H1 (cell line): Measurements from ENCODE around the gene PDK3. TPM values are rescaled to one million over a fixed set of nuclear protein-coding genes. Genes with fewer than 3 reads are reported as not detected.
A peak's percentile ranks its signal among the peaks of the same experiment; 100 is the strongest.

Experiments
- CTCF ChIA-PET: fragments of 300-600 bp; sonication (Branson Sonifier 250); formaldehyde crosslinking; loops from one replicate; lab custom pipeline; 2021; ENCODE audit not compliant: partially characterized antibody; lab: Charles Lee
- POLR2A ChIA-PET: fragments of 300-600 bp; sonication (Branson Sonifier 250); formaldehyde crosslinking; loops from one replicate; lab custom pipeline; 2021; ENCODE audit warnings: inconsistent platforms; ENCODE audit not compliant: partially characterized antibody; lab: Charles Lee
- DNase-seq, 2 experiments: peaks; one replicate each; pipeline versions ENCODE4 v3.0.0 to v3.0.0-alpha.2; 2010 to 2022; ENCODE audit warnings: low spot score in 2 of 2, low read depth in 1 of 2, mixed read lengths in 1 of 2
- FAIRE-seq: peaks from 2 replicates; lab custom pipeline; 2011; peaks lifted over from hg19 to GRCh38; lab: Jason Lieb, UNC
- H2AFZ ChIP-seq: 2 replicates; pipeline ENCODE4 v1.8.1; 2012; ENCODE audit warnings: low read length, inconsistent platforms
- H2AK5ac ChIP-seq: 2 replicates; pipeline ENCODE4 v1.6.1; 2013; ENCODE audit warnings: low read depth, low read length
- H2BK120ac ChIP-seq: replicated peaks from 2 replicates; pipeline ENCODE3; 2013; ENCODE audit warnings: low read depth, low read length, inconsistent platforms
- H2BK12ac ChIP-seq: 2 replicates; pipeline ENCODE4 v1.6.1; 2013; ENCODE audit warnings: low read depth, low read length
- H2BK15ac ChIP-seq: 2 replicates; pipeline ENCODE4 v1.6.1; 2013; ENCODE audit warnings: low read length
- H2BK20ac ChIP-seq: 2 replicates; pipeline ENCODE4 v1.6.1; 2013; ENCODE audit warnings: low read length
- H2BK5ac ChIP-seq: 2 replicates; pipeline ENCODE4 v1.6.1; 2013; ENCODE audit warnings: low read depth, low read length
- H3K14ac ChIP-seq: 2 replicates; pipeline ENCODE4 v1.6.1; 2013; ENCODE audit warnings: inconsistent platforms; ENCODE audit not compliant: insufficient read length
- H3K18ac ChIP-seq: 2 replicates; pipeline ENCODE4 v1.6.1; 2013; ENCODE audit warnings: low read length; ENCODE audit errors: extremely low read depth
- H3K23ac ChIP-seq: 2 replicates; pipeline ENCODE4 v1.6.1; 2013; ENCODE audit warnings: inconsistent platforms; ENCODE audit not compliant: insufficient read length
- H3K23me2 ChIP-seq: 2 replicates; pipeline ENCODE4 v1.6.1; 2013; ENCODE audit warnings: low read depth, low read length
- H3K27ac ChIP-seq: 2 replicates; pipeline ENCODE4 v1.6.1; 2011; ENCODE audit warnings: low read depth, low read length, inconsistent platforms
- H3K27me3 ChIP-seq, 4 experiments: replicated peaks in 1 of 4; 1 replicate in 1 of 4; 2 replicates in 3 of 4; pipeline versions ENCODE4 v1.6.1 to v1.8.1; 2011 to 2013; ENCODE audit warnings: low read length in 3 of 4, mild to moderate bottlenecking in 3 of 4, inconsistent platforms in 2 of 4, mixed read lengths in 2 of 4, moderate library complexity in 1 of 4; ENCODE audit not compliant: control insufficient read depth in 3 of 4, insufficient read depth in 3 of 4; ENCODE audit errors: extremely low read depth in 1 of 4
- H3K36me3 ChIP-seq, 4 experiments: 2 replicates each; pipeline versions ENCODE4 v1.6.1 to v1.8.1; 2011 to 2013; ENCODE audit warnings: mild to moderate bottlenecking in 4 of 4, low read length in 3 of 4, moderate library complexity in 2 of 4, control low read depth in 1 of 4, inconsistent platforms in 1 of 4; ENCODE audit not compliant: insufficient read depth in 4 of 4, control insufficient read depth in 2 of 4
- H3K4ac ChIP-seq: replicated peaks from 2 replicates; pipeline ENCODE3; 2013; ENCODE audit warnings: low read length, low read depth, mixed read lengths, inconsistent platforms; ENCODE audit not compliant: insufficient read length
- H3K4me1 ChIP-seq, 4 experiments: replicated peaks in 1 of 4; 1 replicate in 1 of 4; 2 replicates in 3 of 4; pipeline versions ENCODE4 v1.6.1 to v1.8.1; 2011 to 2013; ENCODE audit warnings: low read length in 3 of 4, inconsistent platforms in 2 of 4, mixed read lengths in 1 of 4; ENCODE audit not compliant: insufficient read depth in 4 of 4, control insufficient read depth in 3 of 4
- H3K4me2 ChIP-seq, 2 experiments: 2 replicates each; pipeline versions ENCODE4 v1.6.1 to v1.8.1; 2011 to 2013; ENCODE audit warnings: low read depth in 2 of 2, low read length in 2 of 2, control low read depth in 1 of 2, inconsistent platforms in 1 of 2, mild to moderate bottlenecking in 1 of 2; ENCODE audit not compliant: insufficient read depth in 1 of 2
- H3K4me3 ChIP-seq, 4 experiments: fragments of 200-600, 300-600 bp in 1 of 4; sonication (generic), shearing (Covaris generic), sonication (Bioruptor Twin) in 1 of 4; 2 replicates each; pipeline versions ENCODE4 v1.5.1 to v1.8.1; 2011 to 2016; ENCODE audit warnings: low read length in 4 of 4, low read depth in 3 of 4, control low read depth in 2 of 4, inconsistent platforms in 2 of 4, mild to moderate bottlenecking in 2 of 4, mixed read lengths in 1 of 4, moderate library complexity in 1 of 4; ENCODE audit not compliant: insufficient read depth in 2 of 4; ENCODE audit errors: extremely low read depth in 1 of 4
- H3K56ac ChIP-seq: replicated peaks from 2 replicates; pipeline ENCODE3; 2013; ENCODE audit warnings: low read depth, mild to moderate bottlenecking, mixed read lengths, low read length, inconsistent platforms; ENCODE audit not compliant: insufficient read length
- H3K79me1 ChIP-seq: 2 replicates; pipeline ENCODE4 v1.6.1; 2013; ENCODE audit warnings: low read depth, low read length, control low read depth
- H3K79me2 ChIP-seq, 2 experiments: 2 replicates each; pipeline versions ENCODE4 v1.6.1 to v1.8.1; 2012 to 2013; ENCODE audit warnings: low read length in 2 of 2, mild to moderate bottlenecking in 2 of 2, inconsistent platforms in 1 of 2; ENCODE audit not compliant: insufficient read depth in 2 of 2, control insufficient read depth in 1 of 2
- H3K9ac ChIP-seq, 4 experiments: replicated peaks in 1 of 4; 1 replicate in 1 of 4; 2 replicates in 3 of 4; pipeline versions ENCODE4 v1.6.1 to v1.8.1; 2011 to 2013; ENCODE audit warnings: low read depth in 3 of 4, low read length in 3 of 4, control low read depth in 2 of 4, mild to moderate bottlenecking in 2 of 4, moderate library complexity in 2 of 4, inconsistent platforms in 1 of 4; ENCODE audit errors: extremely low read depth in 1 of 4
- H3K9me3 ChIP-seq, 2 experiments: 2 replicates each; pipeline versions ENCODE4 v1.6.1 to v1.8.1; 2012 to 2013; ENCODE audit warnings: mild to moderate bottlenecking in 2 of 2, moderate library complexity in 2 of 2, control low read depth in 1 of 2, inconsistent platforms in 1 of 2, low read depth in 1 of 2, low read length in 1 of 2, mixed read lengths in 1 of 2; ENCODE audit not compliant: insufficient read depth in 2 of 2
- H4K20me1 ChIP-seq, 2 experiments: replicated peaks in 1 of 2; 2 replicates each; pipeline versions ENCODE3 to v1.8.1; 2011 to 2013; ENCODE audit warnings: inconsistent platforms in 2 of 2, low read length in 2 of 2, mild to moderate bottlenecking in 1 of 2; ENCODE audit not compliant: insufficient read depth in 2 of 2, control insufficient read depth in 1 of 2
- H4K5ac ChIP-seq: 2 replicates; pipeline ENCODE4 v1.6.1; 2013; ENCODE audit warnings: low read length, low read depth, mixed read lengths, inconsistent platforms; ENCODE audit not compliant: insufficient read length
- H4K8ac ChIP-seq: 2 replicates; pipeline ENCODE4 v1.8.0; 2013; ENCODE audit warnings: mild to moderate bottlenecking, moderate library complexity, low read length, inconsistent platforms; ENCODE audit not compliant: insufficient read depth; ENCODE audit errors: extremely low read depth
- H4K91ac ChIP-seq: replicated peaks from 2 replicates; pipeline ENCODE3; 2013; ENCODE audit warnings: low read length, mixed read lengths, inconsistent platforms; ENCODE audit not compliant: insufficient read length
- ASH2L ChIP-seq: fragments of 200-600, 300-600 bp; sonication (generic); IDR thresholded peaks from one replicate; pipeline ENCODE4 v1.7.1; 2017; ENCODE audit warnings: low read length
- CREB1 ChIP-seq: IDR thresholded peaks from 2 replicates; pipeline ENCODE4 v1.6.1; 2012; ENCODE audit warnings: inconsistent platforms
- CTCF ChIP-seq, 3 experiments: IDR thresholded peaks; 1 replicate in 2 of 3; 2 replicates in 1 of 3; pipeline versions ENCODE4 v1.5.1 to v1.6.1; 2011; ENCODE audit warnings: low read length in 3 of 3, mild to moderate bottlenecking in 3 of 3, inconsistent platforms in 2 of 3, low read depth in 1 of 3, moderate library complexity in 1 of 3; ENCODE audit not compliant: insufficient read depth in 1 of 3; ENCODE audit errors: control extremely low read depth in 1 of 3
- NANOG ChIP-seq: IDR thresholded peaks from 2 replicates; pipeline ENCODE4 v1.6.1; 2011; ENCODE audit warnings: low read length, low read depth, mild to moderate bottlenecking, inconsistent platforms; ENCODE audit not compliant: insufficient read depth, poor library complexity, severe bottlenecking
- RAD21 ChIP-seq, 2 experiments: IDR thresholded peaks in 1 of 2; conservative IDR thresholded peaks in 1 of 2; 2 replicates each; pipeline ENCODE4 v1.6.1; 2011; ENCODE audit warnings: low read depth in 2 of 2, low read length in 2 of 2, improper control_type of control experiment in 1 of 2, inconsistent platforms in 1 of 2, mild to moderate bottlenecking in 1 of 2, moderate library complexity in 1 of 2
- SP1 ChIP-seq: IDR thresholded peaks from 2 replicates; pipeline ENCODE4 v1.6.1; 2011; ENCODE audit warnings: low read depth, low read length
- WGBS, 2 experiments: shearing (Covaris generic) in 1 of 2; methylation state at CpG; one replicate each; pipeline versions ENCODE4 v1.1.6 to v1.1.7; 2013 to 2015; ENCODE audit warnings: low lambda C conversion rate in 2 of 2, mixed read lengths in 2 of 2, inconsistent platforms in 1 of 2, low coverage in 1 of 2, missing lambda C conversion rate in 1 of 2; ENCODE audit not compliant: insufficient replicate concordance in 2 of 2, insufficient coverage in 1 of 2, insufficient read length in 1 of 2; ENCODE audit errors: extremely low coverage in 1 of 2, missing lambda C conversion rate in 1 of 2; 5-methylcytosine and 5-hydroxymethylcytosine counted together
- polyA plus RNA-seq, 7 experiments: library from polyadenylated mRNA; depleted of rRNA in 3 of 7; stranded (reverse) in 5 of 7; unstranded in 2 of 7; fragments of >200 nt in 5 of 7; fragments of 200-250 nt in 2 of 7; gene quantifications; 1 replicate in 5 of 7; 2 replicates in 1 of 7; 4 replicates in 1 of 7; pipeline versions ENCODE4 v1.2.1 to v1.2.3, GENCODE V29; 2011 to 2013; ENCODE audit warnings: missing spikeins in 2 of 7, mixed read lengths in 2 of 7
- total RNA-seq: library from RNA; stranded (reverse); fragmentation: NEBNext Ultra II Directional; extraction: Animal tissue kit (Norgen Biotek cat#: 25700); gene quantifications from 2 replicates; pipeline ENCODE4 v1.2.1, GENCODE V29; 2021

The PDK3 gene
- total and polyA plus RNA-seq, 2 of the 8 experiments (the other 6 are each of a cell fraction or from before 2014, with no cell fraction given) = 22.5 to 25.5 TPM

- Histone ChIP-seq H3K23me2 (no peaks in the 10 kb centered on the region), H2BK20ac (no peak overlapping the region), H3K4ac (no peak overlapping the region), H4K91ac (no peak overlapping the region), H2AFZ (no peak overlapping the region), H3K27ac (no peak overlapping the region), H3K14ac (no peak overlapping the region), H3K9me3 (no peaks in the 10 kb centered on the region), H3K4me2 (no peak overlapping the region), H4K20me1 (no peaks in the 10 kb centered on the region), H2BK12ac (no peak overlapping the region), H3K36me3 (peaks cover 0 to 4% (median under 1%) of the 10 kb centered on the region in 4 experiments; a peak in 2 of 8 replicates), H2AK5ac (no peak overlapping the region), H4K8ac (no peak overlapping the region), H3K9ac (no peak overlapping the region), H3K79me2 (no peaks in the 10 kb centered on the region), H3K27me3 (no peaks in the 10 kb centered on the region), H2BK5ac (no peak overlapping the region), H3K23ac (no peak overlapping the region), H3K56ac (no peak overlapping the region), H3K4me3 (no peak overlapping the region), H3K4me1 (peaks cover 0 to 9% (median 3%) of the 10 kb centered on the region in 4 experiments; a peak in 6 of 7 replicates), H2BK120ac (no peak overlapping the region), H2BK15ac (no peak overlapping the region), H3K79me1 (no peaks in the 10 kb centered on the region), H4K5ac (no peak overlapping the region), H3K18ac (no peak overlapping the region)
- WGBS, 2 experiments = 94% methylated on average over 5 of the region's 5 CpGs; no CpG with 5 or more reads in 1 of the 2 experiments
- DNase-seq (no peak), FAIRE-seq (peak; percentile 78)
- ChIA-PET POLR2A (interaction anchor here (1.0 kb wide), 1 partner anchor 33 kb away, joined by 3 read pairs; the partner anchor contains the start of gene PDK3), CTCF (interaction anchor here (0.6 to 5.2 kb wide), 19 partner anchors 10 to 192 kb away, joined by 3 to 144 read pairs (median 4); no protein-coding TSS in a partner anchor)
- no peak for TF ChIP-seq SP1
- no peak for TF ChIP-seq CREB1
- TF ChIP-seq NANOG = no peak
- no peak for TF ChIP-seq ASH2L
- peak; percentile 22 to 42; a peak in 3 of 4 replicates for TF ChIP-seq RAD21 (IDR thresholded peaks at IDR 0.05 in 1 of 2, conservative IDR thresholded peaks at IDR 0.05 in 1 of 2; ENCODE audit: low read depth in 2 of 2, low read length in 2 of 2)
- TF ChIP-seq CTCF (IDR thresholded peaks at IDR 0.05; ENCODE audit: control extremely low read depth in 1 of 3, insufficient read depth in 1 of 3, low read depth in 1 of 3, low read length in 3 of 3) = peak; percentile 10 to 23 (median 21)
These were observed 33.1 kb downstream of the PDK3 start for GRCh38 chrX:24498181-24498580.
